ENCODE measurements around the gene ICOS.

Gene ICOS

DNA sequence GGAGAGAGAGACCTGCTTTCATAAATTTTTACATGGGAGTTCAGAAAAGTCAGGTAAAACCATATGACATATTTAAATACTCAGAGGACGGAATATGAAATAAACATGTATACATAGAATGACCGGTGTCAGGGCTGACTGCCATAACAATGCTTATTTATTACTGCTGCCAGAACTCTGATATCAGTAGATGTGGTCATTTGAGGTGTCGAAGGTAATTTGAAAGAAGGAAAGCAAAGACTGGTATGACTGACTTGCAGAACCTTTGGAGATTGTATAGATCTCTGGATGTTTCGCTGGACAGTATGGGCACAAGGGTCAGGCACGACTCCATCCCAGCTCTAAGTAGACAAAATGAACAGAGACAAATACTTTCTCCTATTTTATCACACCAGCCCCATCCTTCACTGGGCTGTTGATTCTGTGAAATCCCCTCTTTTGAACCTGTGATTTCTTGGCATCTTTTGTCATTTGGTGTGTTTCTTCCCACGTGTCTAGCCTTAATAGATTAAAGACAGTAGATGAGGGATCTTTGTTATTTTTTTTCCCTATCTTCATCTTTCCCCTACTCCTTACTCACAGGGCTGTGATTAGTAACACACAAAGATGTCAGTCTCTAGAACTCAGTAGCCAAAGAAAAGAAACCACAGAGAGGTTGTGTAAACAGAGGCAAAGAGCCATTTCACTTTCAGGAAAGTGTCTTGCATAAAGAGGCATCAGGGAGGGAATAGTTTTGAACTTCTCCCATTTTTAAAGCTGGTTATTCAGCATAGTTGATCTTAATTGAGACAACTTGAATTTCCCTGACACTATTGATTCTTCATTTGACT is 61.6 kb downstream of the ICOS start:
- H3K4me3 ChIP-seq (ENCODE audit: control insufficient read depth, low read depth, low read length), result no peak overlapping the region
- DNase-seq (ENCODE audit: low read depth), result no peak
- TF ChIP-seq, protein P1, sequence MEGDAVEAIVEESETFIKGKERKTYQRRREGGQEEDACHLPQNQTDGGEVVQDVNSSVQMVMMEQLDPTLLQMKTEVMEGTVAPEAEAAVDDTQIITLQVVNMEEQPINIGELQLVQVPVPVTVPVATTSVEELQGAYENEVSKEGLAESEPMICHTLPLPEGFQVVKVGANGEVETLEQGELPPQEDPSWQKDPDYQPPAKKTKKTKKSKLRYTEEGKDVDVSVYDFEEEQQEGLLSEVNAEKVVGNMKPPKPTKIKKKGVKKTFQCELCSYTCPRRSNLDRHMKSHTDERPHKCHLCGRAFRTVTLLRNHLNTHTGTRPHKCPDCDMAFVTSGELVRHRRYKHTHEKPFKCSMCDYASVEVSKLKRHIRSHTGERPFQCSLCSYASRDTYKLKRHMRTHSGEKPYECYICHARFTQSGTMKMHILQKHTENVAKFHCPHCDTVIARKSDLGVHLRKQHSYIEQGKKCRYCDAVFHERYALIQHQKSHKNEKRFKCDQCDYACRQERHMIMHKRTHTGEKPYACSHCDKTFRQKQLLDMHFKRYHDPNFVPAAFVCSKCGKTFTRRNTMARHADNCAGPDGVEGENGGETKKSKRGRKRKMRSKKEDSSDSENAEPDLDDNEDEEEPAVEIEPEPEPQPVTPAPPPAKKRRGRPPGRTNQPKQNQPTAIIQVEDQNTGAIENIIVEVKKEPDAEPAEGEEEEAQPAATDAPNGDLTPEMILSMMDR (IDR thresholded peaks at IDR 0.05; ENCODE audit: control insufficient read depth, insufficient read depth, low read depth, low read length, missing control alignments), result no peak

DNA sequence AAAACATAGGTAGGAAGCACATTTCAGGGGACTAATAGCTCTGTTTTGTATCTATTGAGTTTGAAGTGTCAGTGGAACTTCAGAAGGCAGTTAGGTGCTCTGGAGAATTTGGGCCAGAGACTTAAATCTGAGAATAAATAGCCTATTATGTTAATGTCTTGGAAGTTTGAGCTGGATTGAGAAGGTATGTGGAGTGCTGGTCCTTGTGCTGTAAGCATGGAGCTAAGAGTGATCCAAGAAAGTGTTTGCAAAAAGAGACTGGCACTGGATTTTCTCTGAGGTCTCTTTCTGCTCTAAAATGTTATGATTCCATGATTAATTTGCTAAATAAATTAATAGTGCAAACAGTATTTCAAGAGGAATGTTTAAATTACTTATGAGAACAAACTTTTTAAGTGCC is 63.3 kb downstream of the ICOS start:
- H3K4me3 ChIP-seq (ENCODE audit: control insufficient read depth, low read depth, low read length), result no peak overlapping the region
- no peak for DNase-seq (ENCODE audit: low read depth)
- TF ChIP-seq, protein P1 (IDR thresholded peaks at IDR 0.05; ENCODE audit: control insufficient read depth, insufficient read depth, low read depth, low read length, missing control alignments), result no peak

DNA sequence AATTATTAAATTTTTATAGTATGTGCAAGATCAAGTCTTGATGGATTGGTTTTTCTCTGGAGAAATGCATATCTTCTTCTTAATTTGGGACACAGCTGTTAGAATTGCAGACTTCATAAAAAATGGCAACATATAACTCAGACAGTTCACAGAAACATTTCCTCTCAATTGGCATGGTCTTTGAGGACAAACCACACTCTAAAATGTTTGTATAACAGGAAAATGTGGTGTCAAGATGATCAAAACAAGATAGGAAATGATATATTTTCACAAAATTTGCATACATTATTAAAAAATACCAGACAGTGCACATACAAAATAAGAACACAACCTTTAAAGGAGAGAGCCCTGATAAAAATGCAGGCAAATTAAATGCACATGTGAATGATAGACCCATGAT is 63.9 kb downstream of the ICOS start:
- no peak overlapping the region for H3K4me3 ChIP-seq (ENCODE audit: control insufficient read depth, low read depth, low read length)
- no peak for DNase-seq (ENCODE audit: low read depth)
- TF ChIP-seq, protein P1 (IDR thresholded peaks at IDR 0.05; ENCODE audit: control insufficient read depth, insufficient read depth, low read depth, low read length, missing control alignments), result no peak

DNA sequence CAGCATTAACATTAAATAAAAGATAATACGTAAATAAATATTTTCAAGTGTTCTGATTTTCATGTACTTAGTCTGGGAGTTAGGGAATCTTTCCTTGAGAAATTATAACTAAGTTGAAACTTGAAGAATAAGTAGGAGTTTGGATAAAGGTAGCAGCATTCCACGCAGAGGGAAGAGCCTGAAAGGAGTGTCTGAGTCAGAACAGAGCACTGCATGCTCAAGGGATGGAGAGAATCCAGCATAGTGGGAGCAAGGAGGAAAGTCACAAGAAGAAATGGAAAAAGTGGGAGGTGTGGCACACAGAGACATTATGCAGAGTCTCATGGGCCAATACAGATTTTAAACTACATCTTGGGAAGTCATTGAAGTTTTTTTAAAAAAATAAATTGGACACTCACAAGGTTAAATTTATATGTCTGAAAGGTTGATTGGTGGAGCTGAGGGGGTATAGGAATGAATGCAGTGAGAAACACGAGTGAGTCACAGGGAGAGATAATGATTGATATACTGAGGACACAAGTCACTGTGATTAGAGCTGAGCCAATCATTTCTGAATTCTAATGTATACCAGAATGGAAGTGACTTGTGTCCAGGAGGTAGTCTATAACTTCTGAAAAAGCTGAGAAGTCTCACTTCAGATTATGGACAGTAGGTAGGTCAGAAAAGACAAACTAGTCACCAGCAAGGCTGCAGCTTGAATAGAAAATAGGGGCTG is 66.9 kb downstream of the ICOS start:
- TF ChIP-seq, protein P1 (IDR thresholded peaks at IDR 0.05; ENCODE audit: control insufficient read depth, insufficient read depth, low read depth, low read length, missing control alignments), result no peak
- H3K4me3 ChIP-seq (ENCODE audit: control insufficient read depth, low read depth, low read length), result no peak overlapping the region
- no peak for DNase-seq (ENCODE audit: low read depth)

DNA sequence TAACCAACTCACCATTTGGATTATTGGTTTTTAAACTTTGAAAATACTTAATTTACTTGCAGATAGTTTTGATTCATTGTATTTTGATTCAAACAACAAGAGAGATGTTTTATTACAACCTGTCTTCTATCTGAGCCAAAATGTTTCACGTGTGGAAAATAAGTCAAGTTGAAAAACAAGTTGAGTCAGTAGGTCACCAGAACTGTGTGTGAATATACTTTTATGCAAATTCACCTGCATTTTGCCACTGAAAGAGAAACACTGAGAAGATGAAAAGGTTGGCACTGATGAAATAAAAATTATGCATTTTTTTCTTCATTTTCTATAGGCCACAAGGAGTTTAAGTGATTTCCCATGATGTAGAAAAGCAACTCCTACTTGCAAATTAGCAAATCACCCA is 68.3 kb downstream of the ICOS start:
- TF ChIP-seq, protein P1 (IDR thresholded peaks at IDR 0.05; ENCODE audit: control insufficient read depth, insufficient read depth, low read depth, low read length, missing control alignments), result no peak
- no peak overlapping the region for H3K4me3 ChIP-seq (ENCODE audit: control insufficient read depth, low read depth, low read length)
- no peak for DNase-seq (ENCODE audit: low read depth)

DNA sequence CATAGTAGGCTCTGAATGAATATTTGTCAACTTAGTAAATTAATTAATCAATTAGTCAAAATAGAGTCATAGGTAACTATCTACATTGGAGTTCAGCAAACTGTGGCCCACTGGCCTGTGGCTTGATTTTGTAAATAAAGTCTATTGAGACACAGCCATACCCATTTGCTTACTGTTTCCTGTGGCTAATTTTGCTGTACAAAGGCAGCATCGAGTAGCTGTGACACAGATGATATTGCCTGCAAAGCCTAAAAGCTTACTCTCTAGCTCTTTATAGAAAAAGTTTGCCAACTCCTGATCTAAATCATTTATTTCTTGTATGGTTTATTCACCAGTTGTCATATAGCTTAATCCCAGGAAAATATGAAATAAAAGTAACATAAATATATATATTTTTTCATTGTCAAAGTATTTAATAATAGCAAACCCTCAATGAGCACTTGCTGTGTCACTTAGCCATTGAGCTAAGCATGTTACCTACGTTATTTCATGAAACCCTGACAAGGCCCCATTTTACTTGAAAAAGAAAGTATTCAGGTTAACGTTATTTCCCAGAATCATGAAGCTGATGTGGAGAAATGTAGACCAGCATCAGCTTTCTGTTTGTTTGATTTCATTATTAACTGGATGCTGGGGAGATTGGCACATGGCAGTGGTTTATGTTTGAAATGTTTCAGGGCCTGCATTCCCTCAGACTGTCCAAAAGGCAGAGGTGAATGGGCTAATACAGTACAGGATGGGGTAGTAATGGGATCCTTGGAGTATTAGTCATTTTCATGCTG is 69.6 kb downstream of the ICOS start:
- H3K4me3 ChIP-seq (ENCODE audit: control insufficient read depth, low read depth, low read length), result no peak overlapping the region
- no peak for DNase-seq (ENCODE audit: low read depth)
- TF ChIP-seq, protein P1 (IDR thresholded peaks at IDR 0.05; ENCODE audit: control insufficient read depth, insufficient read depth, low read depth, low read length, missing control alignments), result no peak
